Gastroesophageal sphincter (tissue), 2 donors: ENCODE data around the gene SEC24D.

ENCODE experiments used
- POLR2A ChIP-seq, 2 donors: fragments of 450-650 bp; IDR thresholded peaks; one replicate each; pipeline ENCODE4 v1.6.1; 2017; ENCODE audit warnings: antibody characterized with exemption in 2 of 2, mild to moderate bottlenecking in 2 of 2, moderate library complexity in 1 of 2
- POLR2AphosphoS5 ChIP-seq: sonication (generic); formaldehyde crosslinking; IDR thresholded peaks from one replicate; pipeline ENCODE4 v1.6.1; 2017; ENCODE audit warnings: antibody characterized with exemption

- TF ChIP-seq POLR2A (IDR thresholded peaks at IDR 0.05), result no peak
- TF ChIP-seq POLR2AphosphoS5, result no peak
Observed at GRCh38 chr4:118682928-118683327, 153.0 kb downstream of the SEC24D start.
